GM12891 (cell line): ENCODE data around the gene GVQW3.

ENCODE experiments used
- PAX5 ChIP-seq: IDR thresholded peaks from 2 replicates; pipeline ENCODE4 v1.6.1; 2011; ENCODE audit warnings: low read length, moderate library complexity, mild to moderate bottlenecking; ENCODE audit not compliant: insufficient read depth, severe bottlenecking
- POLR2A ChIP-seq: IDR thresholded peaks from 2 replicates; pipeline ENCODE4 v1.6.1; 2011; ENCODE audit warnings: low read depth, low read length, control low read depth
- POLR2AphosphoS5 ChIP-seq: IDR thresholded peaks from 2 replicates; pipeline ENCODE4 v1.6.1; 2011; ENCODE audit warnings: low read depth, low read length, control low read depth
- POU2F2 ChIP-seq: IDR thresholded peaks from 2 replicates; pipeline ENCODE4 v1.6.1; 2011; ENCODE audit warnings: low read depth, mild to moderate bottlenecking, control low read depth, low read length, moderate library complexity
- SPI1 ChIP-seq: IDR thresholded peaks from 2 replicates; pipeline ENCODE4 v1.6.1; 2011; ENCODE audit warnings: low read depth, low read length, control low read depth
- TAF1 ChIP-seq: IDR thresholded peaks from 2 replicates; pipeline ENCODE4 v1.6.1; 2011; ENCODE audit warnings: low read depth, low read length, control low read depth

DNA sequence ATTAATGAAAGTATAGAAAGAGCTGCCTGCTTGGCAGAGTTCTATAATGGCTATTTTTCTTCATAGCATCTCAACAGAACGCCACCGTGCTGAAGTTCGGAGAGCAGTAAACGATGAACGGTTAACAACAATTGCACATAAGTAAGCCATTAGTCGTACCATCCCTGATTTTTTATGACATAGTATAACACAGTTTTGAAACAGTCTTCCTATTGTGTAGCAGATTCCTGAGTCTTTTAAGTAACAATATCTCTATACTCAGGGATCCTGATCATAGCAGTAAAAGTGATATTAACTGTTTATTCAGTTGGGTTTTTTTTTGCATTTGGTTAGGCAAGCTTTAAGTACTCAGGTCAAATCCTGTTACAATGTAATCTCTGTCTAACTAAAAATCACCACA, 72.1 kb downstream of the GVQW3 start:
- TF ChIP-seq POLR2AphosphoS5 = no peak
- TF ChIP-seq POLR2A = no peak
- no peak for TF ChIP-seq TAF1
- no peak for TF ChIP-seq POU2F2
- TF ChIP-seq SPI1 = no peak
- TF ChIP-seq PAX5 = no peak
